GM18526 (cell line): ENCODE results near the gene KIAA1614.

ENCODE experiments used
- POLR2A ChIP-seq: IDR thresholded peaks from 3 replicates; pipeline ENCODE4 v1.6.1; 2011; ENCODE audit not compliant: insufficient read length; ENCODE audit errors: extremely low read depth

Gene KIAA1614

GRCh38 chr1:180918519-180918918 is 5.8 kb downstream of the KIAA1614 start:
- TF ChIP-seq POLR2A, result no peak

- TF ChIP-seq POLR2A, result no peak
Observed at GRCh38 chr1:180919183-180919700, 6.5 kb downstream of the KIAA1614 start.

- no peak for TF ChIP-seq POLR2A
Observed at GRCh38 chr1:180920193-180920592, 7.5 kb downstream of the KIAA1614 start.

GRCh38 chr1:180920702-180921101 is 8.0 kb downstream of the KIAA1614 start:
- TF ChIP-seq POLR2A, result no peak

- TF ChIP-seq POLR2A, result no peak
Observed at GRCh38 chr1:180921386-180921785, 8.7 kb downstream of the KIAA1614 start.

GRCh38 chr1:180921891-180922630 is 9.4 kb downstream of the KIAA1614 start:
- no peak for TF ChIP-seq POLR2A

- no peak for TF ChIP-seq POLR2A
Observed at GRCh38 chr1:180922631-180923015, 9.9 kb downstream of the KIAA1614 start.

GRCh38 chr1:180923021-180923841 is 10.5 kb downstream of the KIAA1614 start:
- no peak for TF ChIP-seq POLR2A

GRCh38 chr1:180923887-180924286 is 11.2 kb downstream of the KIAA1614 start:
- no peak for TF ChIP-seq POLR2A

GRCh38 chr1:180924939-180925338 is 12.2 kb downstream of the KIAA1614 start:
- TF ChIP-seq POLR2A, result no peak

GRCh38 chr1:180925471-180926051 is 12.9 kb downstream of the KIAA1614 start:
- TF ChIP-seq POLR2A, result no peak

- TF ChIP-seq POLR2A, result no peak
Observed at GRCh38 chr1:180926164-180926981, 13.7 kb downstream of the KIAA1614 start.

GRCh38 chr1:180927348-180927747 is 14.7 kb downstream of the KIAA1614 start:
- no peak for TF ChIP-seq POLR2A

- TF ChIP-seq POLR2A, result no peak
Observed at GRCh38 chr1:180927841-180928240, 15.1 kb downstream of the KIAA1614 start.
